H1 (cell line): ENCODE measurements around the gene PAOX. TPM values are rescaled to one million over a fixed set of nuclear protein-coding genes. Genes with fewer than 3 reads are reported as not detected.

Source experiments
- CTCF ChIA-PET: fragments of 300-600 bp; sonication (Branson Sonifier 250); formaldehyde crosslinking; loops from one replicate; lab custom pipeline; 2021; ENCODE audit not compliant: partially characterized antibody; lab: Charles Lee
- POLR2A ChIA-PET: fragments of 300-600 bp; sonication (Branson Sonifier 250); formaldehyde crosslinking; loops from one replicate; lab custom pipeline; 2021; ENCODE audit warnings: inconsistent platforms; ENCODE audit not compliant: partially characterized antibody; lab: Charles Lee
- DNase-seq, 2 experiments: peaks; one replicate each; pipeline versions ENCODE4 v3.0.0 to v3.0.0-alpha.2; 2010 to 2022; ENCODE audit warnings: low spot score in 2 of 2, low read depth in 1 of 2, mixed read lengths in 1 of 2
- FAIRE-seq: peaks from 2 replicates; lab custom pipeline; 2011; peaks lifted over from hg19 to GRCh38; lab: Jason Lieb, UNC
- H2AFZ ChIP-seq: 2 replicates; pipeline ENCODE4 v1.8.1; 2012; ENCODE audit warnings: low read length, inconsistent platforms
- H2AK5ac ChIP-seq: 2 replicates; pipeline ENCODE4 v1.6.1; 2013; ENCODE audit warnings: low read depth, low read length
- H2BK120ac ChIP-seq: replicated peaks from 2 replicates; pipeline ENCODE3; 2013; ENCODE audit warnings: low read depth, low read length, inconsistent platforms
- H2BK12ac ChIP-seq: 2 replicates; pipeline ENCODE4 v1.6.1; 2013; ENCODE audit warnings: low read depth, low read length
- H2BK15ac ChIP-seq: 2 replicates; pipeline ENCODE4 v1.6.1; 2013; ENCODE audit warnings: low read length
- H2BK20ac ChIP-seq: 2 replicates; pipeline ENCODE4 v1.6.1; 2013; ENCODE audit warnings: low read length
- H2BK5ac ChIP-seq: 2 replicates; pipeline ENCODE4 v1.6.1; 2013; ENCODE audit warnings: low read depth, low read length
- H3K14ac ChIP-seq: 2 replicates; pipeline ENCODE4 v1.6.1; 2013; ENCODE audit warnings: inconsistent platforms; ENCODE audit not compliant: insufficient read length
- H3K18ac ChIP-seq: 2 replicates; pipeline ENCODE4 v1.6.1; 2013; ENCODE audit warnings: low read length; ENCODE audit errors: extremely low read depth
- H3K23ac ChIP-seq: 2 replicates; pipeline ENCODE4 v1.6.1; 2013; ENCODE audit warnings: inconsistent platforms; ENCODE audit not compliant: insufficient read length
- H3K23me2 ChIP-seq: 2 replicates; pipeline ENCODE4 v1.6.1; 2013; ENCODE audit warnings: low read depth, low read length
- H3K27ac ChIP-seq: 2 replicates; pipeline ENCODE4 v1.6.1; 2011; ENCODE audit warnings: low read depth, low read length, inconsistent platforms
- H3K27me3 ChIP-seq, 4 experiments: replicated peaks in 1 of 4; 1 replicate in 1 of 4; 2 replicates in 3 of 4; pipeline versions ENCODE4 v1.6.1 to v1.8.1; 2011 to 2013; ENCODE audit warnings: low read length in 3 of 4, mild to moderate bottlenecking in 3 of 4, inconsistent platforms in 2 of 4, mixed read lengths in 2 of 4, moderate library complexity in 1 of 4; ENCODE audit not compliant: control insufficient read depth in 3 of 4, insufficient read depth in 3 of 4; ENCODE audit errors: extremely low read depth in 1 of 4
- H3K36me3 ChIP-seq, 4 experiments: 2 replicates each; pipeline versions ENCODE4 v1.6.1 to v1.8.1; 2011 to 2013; ENCODE audit warnings: mild to moderate bottlenecking in 4 of 4, low read length in 3 of 4, moderate library complexity in 2 of 4, control low read depth in 1 of 4, inconsistent platforms in 1 of 4; ENCODE audit not compliant: insufficient read depth in 4 of 4, control insufficient read depth in 2 of 4
- H3K4ac ChIP-seq: replicated peaks from 2 replicates; pipeline ENCODE3; 2013; ENCODE audit warnings: low read length, low read depth, mixed read lengths, inconsistent platforms; ENCODE audit not compliant: insufficient read length
- H3K4me1 ChIP-seq, 4 experiments: replicated peaks in 1 of 4; 1 replicate in 1 of 4; 2 replicates in 3 of 4; pipeline versions ENCODE4 v1.6.1 to v1.8.1; 2011 to 2013; ENCODE audit warnings: low read length in 3 of 4, inconsistent platforms in 2 of 4, mixed read lengths in 1 of 4; ENCODE audit not compliant: insufficient read depth in 4 of 4, control insufficient read depth in 3 of 4
- H3K4me2 ChIP-seq, 2 experiments: 2 replicates each; pipeline versions ENCODE4 v1.6.1 to v1.8.1; 2011 to 2013; ENCODE audit warnings: low read depth in 2 of 2, low read length in 2 of 2, control low read depth in 1 of 2, inconsistent platforms in 1 of 2, mild to moderate bottlenecking in 1 of 2; ENCODE audit not compliant: insufficient read depth in 1 of 2
- H3K4me3 ChIP-seq, 4 experiments: fragments of 200-600, 300-600 bp in 1 of 4; sonication (generic), shearing (Covaris generic), sonication (Bioruptor Twin) in 1 of 4; 2 replicates each; pipeline versions ENCODE4 v1.5.1 to v1.8.1; 2011 to 2016; ENCODE audit warnings: low read length in 4 of 4, low read depth in 3 of 4, control low read depth in 2 of 4, inconsistent platforms in 2 of 4, mild to moderate bottlenecking in 2 of 4, mixed read lengths in 1 of 4, moderate library complexity in 1 of 4; ENCODE audit not compliant: insufficient read depth in 2 of 4; ENCODE audit errors: extremely low read depth in 1 of 4
- H3K56ac ChIP-seq: replicated peaks from 2 replicates; pipeline ENCODE3; 2013; ENCODE audit warnings: low read depth, mild to moderate bottlenecking, mixed read lengths, low read length, inconsistent platforms; ENCODE audit not compliant: insufficient read length
- H3K79me1 ChIP-seq: 2 replicates; pipeline ENCODE4 v1.6.1; 2013; ENCODE audit warnings: low read depth, low read length, control low read depth
- H3K79me2 ChIP-seq, 2 experiments: 2 replicates each; pipeline versions ENCODE4 v1.6.1 to v1.8.1; 2012 to 2013; ENCODE audit warnings: low read length in 2 of 2, mild to moderate bottlenecking in 2 of 2, inconsistent platforms in 1 of 2; ENCODE audit not compliant: insufficient read depth in 2 of 2, control insufficient read depth in 1 of 2
- H3K9ac ChIP-seq, 4 experiments: replicated peaks in 1 of 4; 1 replicate in 1 of 4; 2 replicates in 3 of 4; pipeline versions ENCODE4 v1.6.1 to v1.8.1; 2011 to 2013; ENCODE audit warnings: low read depth in 3 of 4, low read length in 3 of 4, control low read depth in 2 of 4, mild to moderate bottlenecking in 2 of 4, moderate library complexity in 2 of 4, inconsistent platforms in 1 of 4; ENCODE audit errors: extremely low read depth in 1 of 4
- H3K9me3 ChIP-seq, 2 experiments: 2 replicates each; pipeline versions ENCODE4 v1.6.1 to v1.8.1; 2012 to 2013; ENCODE audit warnings: mild to moderate bottlenecking in 2 of 2, moderate library complexity in 2 of 2, control low read depth in 1 of 2, inconsistent platforms in 1 of 2, low read depth in 1 of 2, low read length in 1 of 2, mixed read lengths in 1 of 2; ENCODE audit not compliant: insufficient read depth in 2 of 2
- H4K20me1 ChIP-seq, 2 experiments: replicated peaks in 1 of 2; 2 replicates each; pipeline versions ENCODE3 to v1.8.1; 2011 to 2013; ENCODE audit warnings: inconsistent platforms in 2 of 2, low read length in 2 of 2, mild to moderate bottlenecking in 1 of 2; ENCODE audit not compliant: insufficient read depth in 2 of 2, control insufficient read depth in 1 of 2
- H4K5ac ChIP-seq: 2 replicates; pipeline ENCODE4 v1.6.1; 2013; ENCODE audit warnings: low read length, low read depth, mixed read lengths, inconsistent platforms; ENCODE audit not compliant: insufficient read length
- H4K8ac ChIP-seq: 2 replicates; pipeline ENCODE4 v1.8.0; 2013; ENCODE audit warnings: mild to moderate bottlenecking, moderate library complexity, low read length, inconsistent platforms; ENCODE audit not compliant: insufficient read depth; ENCODE audit errors: extremely low read depth
- H4K91ac ChIP-seq: replicated peaks from 2 replicates; pipeline ENCODE3; 2013; ENCODE audit warnings: low read length, mixed read lengths, inconsistent platforms; ENCODE audit not compliant: insufficient read length
- ATF2 ChIP-seq: IDR thresholded peaks from 2 replicates; pipeline ENCODE4 v1.6.1; 2012; ENCODE audit warnings: low read length, inconsistent platforms
- KDM4A ChIP-seq: IDR thresholded peaks from one replicate; pipeline ENCODE4 v1.7.1; 2012; ENCODE audit warnings: low read depth, mild to moderate bottlenecking, moderate library complexity, low read length, inconsistent platforms; ENCODE audit not compliant: severe bottlenecking
- RBBP5 ChIP-seq: IDR thresholded peaks from 2 replicates; pipeline ENCODE4 v1.7.1; 2012; ENCODE audit warnings: low read depth, mild to moderate bottlenecking, inconsistent platforms, low read length, moderate library complexity, borderline replicate concordance
- RFX5 ChIP-seq: IDR thresholded peaks from 2 replicates; pipeline ENCODE4 v1.6.1; 2011; ENCODE audit warnings: low read depth, low read length, improper control_type of control experiment, borderline replicate concordance
- SIX5 ChIP-seq: IDR thresholded peaks from 2 replicates; pipeline ENCODE4 v1.6.1; 2011; ENCODE audit warnings: mild to moderate bottlenecking, low read depth, low read length
- SP1 ChIP-seq: IDR thresholded peaks from 2 replicates; pipeline ENCODE4 v1.6.1; 2011; ENCODE audit warnings: low read depth, low read length
- WGBS, 2 experiments: shearing (Covaris generic) in 1 of 2; methylation state at CpG; one replicate each; pipeline versions ENCODE4 v1.1.6 to v1.1.7; 2013 to 2015; ENCODE audit warnings: low lambda C conversion rate in 2 of 2, mixed read lengths in 2 of 2, inconsistent platforms in 1 of 2, low coverage in 1 of 2, missing lambda C conversion rate in 1 of 2; ENCODE audit not compliant: insufficient replicate concordance in 2 of 2, insufficient coverage in 1 of 2, insufficient read length in 1 of 2; ENCODE audit errors: extremely low coverage in 1 of 2, missing lambda C conversion rate in 1 of 2; 5-methylcytosine and 5-hydroxymethylcytosine counted together
- polyA plus RNA-seq, 7 experiments: library from polyadenylated mRNA; depleted of rRNA in 3 of 7; stranded (reverse) in 5 of 7; unstranded in 2 of 7; fragments of >200 nt in 5 of 7; fragments of 200-250 nt in 2 of 7; gene quantifications; 1 replicate in 5 of 7; 2 replicates in 1 of 7; 4 replicates in 1 of 7; pipeline versions ENCODE4 v1.2.1 to v1.2.3, GENCODE V29; 2011 to 2013; ENCODE audit warnings: missing spikeins in 2 of 7, mixed read lengths in 2 of 7
- total RNA-seq: library from RNA; stranded (reverse); fragmentation: NEBNext Ultra II Directional; extraction: Animal tissue kit (Norgen Biotek cat#: 25700); gene quantifications from 2 replicates; pipeline ENCODE4 v1.2.1, GENCODE V29; 2021

The PAOX gene
- total and polyA plus RNA-seq, 2 of the 8 experiments (the other 6 are each of a cell fraction or from before 2014, with no cell fraction given), result 3.7 to 4.3 TPM

GRCh38 chr10:133394801-133395221 lies 15.7 kb downstream of the PAOX start:
- DNase-seq (no peak), FAIRE-seq (no peak)
- Histone ChIP-seq H2BK15ac (no peak overlapping the region), H3K27ac (0 out of 2 replicates have a peak overlapping the region, but pooled peaks have one; percentile 91), H2AFZ (no peak overlapping the region), H4K5ac (peak overlapping the region; percentile 97), H3K14ac (no peak overlapping the region), H3K9ac (peak overlapping the region in 3 of 4 experiments; percentile 74 to 91 (median 90); a peak in 5 of 7 replicates), H3K9me3 (no peaks in the 10 kb centered on the region), H3K4me1 (peaks cover 0 to 3% (median 0%) of the 10 kb centered on the region in 4 experiments; a peak in 3 of 7 replicates), H3K23me2 (peaks cover 2% of the 10 kb centered on the region; the same call in 1 of the 2 replicates), H2BK12ac (no peak overlapping the region), H3K27me3 (no peaks in the 10 kb centered on the region), H3K4me2 (peak overlapping the region; percentile 74 to 82), H2BK20ac (no peak overlapping the region), H2AK5ac (no peak overlapping the region), H4K91ac (no peak overlapping the region), H3K36me3 (peaks cover 6 to 33% (median 17%) of the 10 kb centered on the region in 4 experiments; a peak in 7 of 8 replicates), H2BK120ac (no peak overlapping the region), H3K56ac (no peak overlapping the region), H4K8ac (no peak overlapping the region; the same call in 1 of the 2 replicates), H3K4me3 (peak overlapping the region; percentile 75 to 93 (median 92)), H3K79me1 (peaks cover 7% of the 10 kb centered on the region), H3K4ac (peak overlapping the region; percentile 27), H3K79me2 (peaks cover 0 to 23% of the 10 kb centered on the region in 2 experiments; a peak in 2 of 4 replicates), H2BK5ac (no peak overlapping the region), H3K23ac (no peak overlapping the region), H4K20me1 (peaks cover 0 to 3% of the 10 kb centered on the region in 2 experiments), H3K18ac (no peak overlapping the region; the same call in none of the 2 replicates)
- WGBS, 2 experiments, result 48% methylated on average over 21 of the region's 21 CpGs; no CpG with 5 or more reads in 1 of the 2 experiments
- ChIA-PET POLR2A (interaction anchor here (0.9 to 6.0 kb wide), 3 partner anchors 16 to 65 kb away, joined by 3 to 25 read pairs (median 3); partner anchors contain the start of gene PAOX), CTCF (no interaction called here)
- no peak for TF ChIP-seq RFX5
- no peak for TF ChIP-seq SP1
- TF ChIP-seq ATF2, result no peak
- TF ChIP-seq SIX5, result no peak
- TF ChIP-seq RBBP5, result no peak
- no peak for TF ChIP-seq KDM4A
